Adrenal gland (tissue), 5 donors: ENCODE measurements around the gene NANP.

Source experiments
- CTCF ChIP-seq, 6 experiments: fragments of 450-650 bp in 4 of 6; fragments of 200-600 bp in 2 of 6; sonication (generic) in 1 of 6; IDR thresholded peaks; 1 replicate in 5 of 6; 2 replicates in 1 of 6; pipeline versions ENCODE4 v1.5.1 to v1.8.0; 2016 to 2021; ENCODE audit warnings: antibody characterized with exemption in 6 of 6, mild to moderate bottlenecking in 2 of 6, moderate library complexity in 1 of 6
- POLR2A ChIP-seq, 2 donors: fragments of 450-650 bp; IDR thresholded peaks; one replicate each; pipeline ENCODE4 v1.6.1; 2017; ENCODE audit warnings: antibody characterized with exemption in 2 of 2, mild to moderate bottlenecking in 2 of 2, moderate library complexity in 1 of 2
- donor health status: DM: no; HTN: no; CAD: no.

GRCh38 chr20:25623225-25623735, 534 bp downstream of the NANP start:
- TF ChIP-seq CTCF (IDR thresholded peaks at IDR 0.05) (no peak), POLR2A (IDR thresholded peaks at IDR 0.05) (no peak)
